H1 (cell line): ENCODE data around the gene CCDC80. TPM values are rescaled to one million over a fixed set of nuclear protein-coding genes. Genes with fewer than 3 reads are reported as not detected.

Source experiments
- RAD21 ChIP-seq, 2 experiments: IDR thresholded peaks in 1 of 2; conservative IDR thresholded peaks in 1 of 2; 2 replicates each; pipeline ENCODE4 v1.6.1; 2011; ENCODE audit warnings: low read depth in 2 of 2, low read length in 2 of 2, improper control_type of control experiment in 1 of 2, inconsistent platforms in 1 of 2, mild to moderate bottlenecking in 1 of 2, moderate library complexity in 1 of 2
- TBP ChIP-seq: IDR thresholded peaks from 2 replicates; pipeline ENCODE4 v1.6.1; 2011; ENCODE audit warnings: low read depth, low read length, improper control_type of control experiment
- polyA plus RNA-seq, 7 experiments: library from polyadenylated mRNA; depleted of rRNA in 3 of 7; stranded (reverse) in 5 of 7; unstranded in 2 of 7; fragments of >200 nt in 5 of 7; fragments of 200-250 nt in 2 of 7; gene quantifications; 1 replicate in 5 of 7; 2 replicates in 1 of 7; 4 replicates in 1 of 7; pipeline versions ENCODE4 v1.2.1 to v1.2.3, GENCODE V29; 2011 to 2013; ENCODE audit warnings: missing spikeins in 2 of 7, mixed read lengths in 2 of 7
- total RNA-seq: library from RNA; stranded (reverse); fragmentation: NEBNext Ultra II Directional; extraction: Animal tissue kit (Norgen Biotek cat#: 25700); gene quantifications from 2 replicates; pipeline ENCODE4 v1.2.1, GENCODE V29; 2021

CCDC80 gene
- total and polyA plus RNA-seq, 2 of the 8 experiments (the other 6 are each of a cell fraction or from before 2014, with no cell fraction given), result 1.1 to 12.9 TPM

GRCh38 chr3:112550859-112551258 is 90.1 kb downstream of the CCDC80 start (continued):
- TF ChIP-seq RAD21 (IDR thresholded peaks at IDR 0.05 in 1 of 2, conservative IDR thresholded peaks at IDR 0.05 in 1 of 2; ENCODE audit: low read depth in 2 of 2, low read length in 2 of 2) (peak in 1 of 2 experiments; percentile 33; a peak in 1 of 4 replicates), TBP (no peak)
- TF ChIP-seq, all 59 proteins: peak for 2

Other genes starting within 250 kb of the CCDC80 start
- not detected in 2 replicates for gene BTLA, start 141.7 kb downstream of the CCDC80 start, total RNA-seq
- gene BTLA, start 141.7 kb downstream of the CCDC80 start, polyA plus RNA-seq (2011; rRNA removed), result not detected in 2 replicates
- gene ATG3, start 79.2 kb downstream of the CCDC80 start, total RNA-seq, result 54.9 and 55.3 TPM in 2 replicates
- gene ATG3, start 79.2 kb downstream of the CCDC80 start, polyA plus RNA-seq (2011; rRNA removed), result 27.3 and 27.6 TPM in 2 replicates
- 30.5 and 36.5 TPM in 2 replicates for gene SLC35A5, start 79.1 kb downstream of the CCDC80 start, total RNA-seq
- 21.8 and 38.6 TPM in 2 replicates for gene SLC35A5, start 79.1 kb downstream of the CCDC80 start, polyA plus RNA-seq (2011; rRNA removed)
- gene CD200R1L, start 205.7 kb upstream of the CCDC80 start, total RNA-seq, result not detected in 2 replicates
- not detected in 2 replicates for gene CD200R1L, start 205.7 kb upstream of the CCDC80 start, polyA plus RNA-seq (2011; rRNA removed)